Kasumi-1 (cell line): ENCODE data around the gene RPUSD1.

Experiments
- DNase-seq, 2 experiments: peaks; one replicate each; lab custom pipeline; 2025; lab: John Stamatoyannopoulos, UW

The RPUSD1 gene

DNA sequence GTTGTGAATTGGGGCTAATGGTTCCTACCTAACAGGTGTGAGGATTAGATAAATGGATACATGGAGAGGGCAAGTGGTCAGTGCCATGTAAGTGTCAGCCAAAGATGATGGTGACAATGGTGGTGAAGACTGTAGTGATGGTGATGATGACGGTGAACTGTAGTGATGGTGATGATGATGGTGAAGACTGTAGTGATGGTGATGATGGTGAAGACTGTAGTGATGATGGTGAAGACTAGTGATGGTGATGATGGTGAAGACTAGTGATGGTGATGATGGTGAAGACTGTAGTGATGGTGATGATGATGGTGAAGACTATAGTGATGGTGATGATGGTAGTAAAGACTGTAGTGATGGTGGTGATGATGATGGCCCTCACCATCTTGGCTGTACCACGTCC is 30.4 kb upstream of the RPUSD1 start:
- no peak for DNase-seq

DNA sequence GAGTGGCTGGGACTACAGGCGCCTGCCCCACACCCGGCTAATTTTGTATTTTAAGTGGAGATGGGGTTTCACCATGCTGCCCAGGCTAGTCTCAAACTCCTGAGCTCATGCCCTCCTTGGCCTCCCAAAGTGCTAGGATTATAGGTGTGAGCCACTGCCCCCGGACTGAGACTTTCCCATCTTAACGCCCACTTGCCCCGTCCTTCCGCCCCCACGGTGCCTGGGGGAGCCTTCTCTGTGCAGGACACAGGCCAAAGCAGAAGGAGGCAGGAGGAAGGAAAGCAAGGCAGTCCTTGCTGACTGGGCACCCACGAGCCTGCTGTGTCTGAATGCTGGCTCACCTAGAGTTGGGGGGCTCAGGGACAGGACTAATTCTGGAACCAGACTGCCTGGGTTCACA is 30.0 kb upstream of the RPUSD1 start:
- no peak for DNase-seq

DNA sequence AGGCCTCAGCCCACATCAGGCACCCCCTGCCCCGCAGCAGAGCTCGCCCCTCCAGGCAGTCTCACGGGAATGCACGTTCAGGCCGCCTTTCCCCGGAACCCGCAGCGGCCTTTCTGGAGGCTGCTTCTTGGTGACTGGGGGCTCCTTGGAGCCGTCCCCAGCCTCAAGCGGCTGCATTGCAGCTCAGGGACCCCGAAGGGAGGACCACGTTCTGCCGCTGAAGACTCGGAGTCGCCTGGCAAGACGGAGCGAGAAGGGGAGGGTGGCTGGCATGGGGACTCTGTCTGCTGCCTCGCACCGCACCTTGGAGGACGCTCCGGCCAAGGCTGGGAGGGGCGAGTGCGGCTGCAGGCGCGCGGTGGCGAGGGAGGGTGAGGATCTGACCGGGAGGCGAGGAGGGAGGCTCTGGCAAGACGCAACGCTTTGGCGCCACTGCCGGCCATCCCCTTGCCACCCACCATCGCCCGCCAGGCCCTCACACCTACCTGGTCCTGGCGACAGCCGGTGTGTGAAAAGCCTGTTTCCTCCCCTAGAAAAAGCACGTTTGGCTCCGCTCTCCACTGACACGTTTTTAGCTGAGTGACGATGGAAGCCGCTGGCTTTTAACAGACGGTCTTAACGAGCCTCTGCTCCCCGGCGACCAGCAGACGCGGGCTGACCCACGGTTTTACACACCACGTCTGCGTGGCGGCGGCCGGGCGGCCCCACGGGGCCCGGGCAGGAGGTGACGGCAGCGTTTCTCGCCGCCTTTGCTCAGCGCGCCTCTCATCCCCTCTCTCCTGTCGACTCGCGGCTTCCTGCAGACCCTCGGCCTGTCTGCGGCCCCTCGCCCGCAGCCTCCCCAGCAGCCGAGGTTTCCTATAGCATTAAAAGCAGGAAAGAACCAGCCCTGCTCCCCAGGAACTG is 29.1 kb upstream of the RPUSD1 start:
- DNase-seq, result no peak

DNA sequence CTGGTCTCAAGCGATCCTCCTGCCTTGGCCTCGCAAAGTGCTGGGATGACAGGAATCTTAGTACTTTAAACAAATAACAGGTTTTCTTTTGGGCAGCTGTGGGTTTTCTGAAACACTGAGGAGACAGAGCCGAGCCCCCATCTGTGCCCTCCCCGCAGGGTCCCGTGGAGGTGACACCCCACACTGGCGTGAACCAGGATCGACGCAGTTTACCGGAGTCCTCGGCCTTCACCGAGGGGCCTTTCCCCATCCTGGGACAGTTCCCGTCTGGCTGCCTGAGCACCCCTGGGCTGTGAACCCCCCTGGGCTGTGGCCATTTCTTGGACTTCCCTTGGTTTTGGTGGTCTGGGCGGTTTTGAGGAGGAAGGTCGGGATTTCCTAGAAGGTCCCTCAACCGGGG is 27.7 kb upstream of the RPUSD1 start:
- no peak for DNase-seq

DNA sequence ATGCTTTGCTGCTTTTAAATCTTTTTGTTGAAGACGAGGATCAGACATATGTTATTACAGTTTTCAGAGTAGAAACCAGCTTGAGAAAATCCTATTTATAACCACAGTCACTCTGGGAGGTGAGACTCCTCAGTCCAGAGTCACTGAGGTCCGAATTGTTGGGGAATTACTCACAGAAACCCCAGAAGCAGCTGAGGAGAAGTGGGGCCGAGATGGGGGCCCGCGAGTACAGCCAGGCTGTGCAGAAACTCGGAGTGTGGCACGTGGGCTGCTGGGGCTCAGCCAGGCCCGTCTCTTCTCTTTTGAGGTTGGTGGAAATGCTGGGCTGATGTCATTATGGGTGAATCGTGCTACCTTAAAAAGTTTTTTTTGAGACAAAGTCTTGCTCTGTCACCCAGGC is 26.8 kb upstream of the RPUSD1 start:
- DNase-seq, result no peak

DNA sequence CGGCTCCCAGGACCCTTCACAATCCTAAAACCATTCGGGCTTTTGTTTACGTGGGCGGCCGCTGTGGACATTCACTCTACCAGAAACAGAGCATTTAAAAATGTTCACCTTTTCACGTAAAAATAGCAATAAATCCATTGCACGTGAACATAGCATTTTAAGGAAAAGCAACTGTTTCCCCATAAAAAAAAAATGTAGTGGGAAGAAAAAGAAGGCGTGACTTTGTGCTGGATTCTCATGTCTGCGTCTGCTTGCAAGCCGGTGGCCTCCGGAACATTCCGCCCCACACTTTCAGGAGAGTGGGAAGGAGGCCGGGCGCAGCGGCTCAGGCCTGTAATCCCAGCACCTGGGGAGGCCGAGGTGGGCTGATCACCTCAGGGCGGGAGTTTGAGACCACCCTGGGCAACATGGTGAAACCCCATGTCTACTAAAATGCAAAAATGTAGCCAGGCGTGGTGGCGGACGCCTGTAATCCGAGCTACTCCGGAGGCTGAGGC is 25.8 kb upstream of the RPUSD1 start:
- no peak for DNase-seq

DNA sequence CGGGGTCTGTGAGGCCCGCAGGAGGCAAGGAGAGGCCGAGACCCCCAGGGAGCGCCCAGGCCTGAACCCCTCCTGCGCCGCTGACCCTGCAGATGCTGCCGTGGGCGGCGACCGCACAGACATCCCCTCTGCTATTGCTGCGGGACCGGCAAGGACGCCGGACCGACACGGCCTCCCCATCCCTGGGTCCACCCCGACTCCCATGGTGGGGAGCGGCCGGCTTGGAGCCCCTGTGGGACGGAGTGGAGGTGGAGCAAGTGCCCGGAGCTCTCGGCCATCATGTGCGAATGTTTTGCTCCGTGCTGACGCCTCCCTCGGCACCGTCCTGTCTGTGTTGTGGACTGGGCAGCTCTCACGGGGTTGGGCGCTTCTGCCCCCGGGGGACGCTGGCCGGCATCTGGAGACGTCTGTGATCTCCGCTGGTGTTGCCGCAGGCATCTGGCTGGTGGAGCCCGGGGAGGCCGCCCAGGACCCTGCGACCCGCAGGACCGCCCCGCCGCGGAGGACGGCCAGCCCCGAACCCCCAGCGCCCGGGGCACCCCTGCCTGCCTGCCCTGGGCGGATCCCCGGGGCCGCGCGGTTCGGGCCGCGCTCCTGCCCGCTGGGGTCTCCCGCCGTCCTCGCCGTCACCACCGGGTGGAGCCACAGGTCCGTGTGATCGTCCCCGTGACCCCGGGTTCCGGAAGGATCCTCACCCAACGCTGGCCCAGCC is 25.2 kb upstream of the RPUSD1 start:
- no peak for DNase-seq

DNA sequence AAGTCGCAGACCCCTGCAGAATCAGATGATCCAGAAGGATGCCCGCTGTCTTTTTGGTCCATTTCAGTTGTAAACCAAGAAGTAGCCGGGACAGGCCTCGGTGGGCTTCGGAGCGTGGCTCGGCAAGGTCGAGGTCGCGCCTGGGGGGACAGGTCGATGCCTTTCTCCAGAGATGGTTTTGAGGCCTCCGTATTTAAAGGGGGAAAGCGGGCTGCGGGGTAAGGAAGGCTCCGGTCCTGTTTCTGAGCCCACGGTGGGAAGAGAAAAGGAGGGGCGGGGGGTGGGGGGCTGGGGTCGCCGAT is 19.9 kb upstream of the RPUSD1 start:
- no peak for DNase-seq

DNA sequence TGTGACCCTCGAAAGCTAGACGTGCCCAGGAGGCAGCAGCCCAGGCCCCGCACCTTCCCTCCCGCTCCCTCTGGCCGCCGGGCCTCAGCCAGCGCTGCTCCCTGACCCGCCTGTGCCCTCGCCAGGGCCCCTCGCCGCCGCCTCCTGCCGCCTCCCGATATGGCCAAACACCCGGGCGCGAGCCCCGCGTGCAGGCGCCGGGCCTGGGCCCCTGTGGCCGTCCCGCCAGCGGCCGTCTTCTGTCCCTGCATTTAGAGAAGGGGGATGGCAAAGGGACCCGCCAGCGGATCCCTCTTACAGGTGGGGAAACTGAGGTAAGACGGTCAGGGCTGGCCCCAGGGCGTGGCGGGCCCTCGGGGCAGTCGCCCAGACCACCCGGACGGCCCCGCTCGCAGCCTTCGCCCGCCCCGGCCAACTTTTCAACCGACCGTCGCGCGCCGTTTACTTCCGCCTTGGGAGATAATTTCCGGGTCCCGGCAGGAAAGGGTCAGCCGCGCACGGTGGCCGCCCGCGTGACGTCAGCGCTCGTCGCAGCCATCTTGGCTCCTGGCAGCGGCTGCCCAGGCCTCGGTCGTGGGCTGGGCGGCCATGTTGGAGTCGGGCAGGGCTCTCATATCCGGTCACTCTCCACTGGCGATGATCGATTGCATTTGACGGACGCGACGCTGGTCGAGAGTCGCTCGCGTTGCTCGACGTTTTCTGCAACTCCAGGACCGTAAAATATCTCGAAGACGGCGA is 19.3 kb upstream of the RPUSD1 start:
- DNase-seq, result no peak

DNA sequence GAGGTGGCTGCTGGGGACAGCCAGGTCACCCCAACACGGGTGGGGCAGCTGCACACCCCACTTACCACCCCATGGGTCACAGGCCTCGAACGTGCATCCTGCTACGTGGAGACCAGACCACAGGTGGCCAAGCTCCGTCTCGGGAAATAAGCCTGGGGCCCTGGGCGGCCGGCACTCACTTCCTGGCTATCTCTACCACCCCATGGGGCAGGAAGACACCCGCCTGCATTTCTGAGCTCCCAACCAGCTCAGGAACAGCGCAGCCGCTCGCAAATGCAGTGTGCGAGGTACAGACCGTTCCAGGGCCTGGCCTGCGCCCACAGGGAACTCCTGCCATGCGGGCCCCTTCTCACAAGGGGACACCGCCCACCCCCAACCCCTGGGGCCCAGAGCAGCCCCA is 17.3 kb upstream of the RPUSD1 start:
- DNase-seq, result no peak

DNA sequence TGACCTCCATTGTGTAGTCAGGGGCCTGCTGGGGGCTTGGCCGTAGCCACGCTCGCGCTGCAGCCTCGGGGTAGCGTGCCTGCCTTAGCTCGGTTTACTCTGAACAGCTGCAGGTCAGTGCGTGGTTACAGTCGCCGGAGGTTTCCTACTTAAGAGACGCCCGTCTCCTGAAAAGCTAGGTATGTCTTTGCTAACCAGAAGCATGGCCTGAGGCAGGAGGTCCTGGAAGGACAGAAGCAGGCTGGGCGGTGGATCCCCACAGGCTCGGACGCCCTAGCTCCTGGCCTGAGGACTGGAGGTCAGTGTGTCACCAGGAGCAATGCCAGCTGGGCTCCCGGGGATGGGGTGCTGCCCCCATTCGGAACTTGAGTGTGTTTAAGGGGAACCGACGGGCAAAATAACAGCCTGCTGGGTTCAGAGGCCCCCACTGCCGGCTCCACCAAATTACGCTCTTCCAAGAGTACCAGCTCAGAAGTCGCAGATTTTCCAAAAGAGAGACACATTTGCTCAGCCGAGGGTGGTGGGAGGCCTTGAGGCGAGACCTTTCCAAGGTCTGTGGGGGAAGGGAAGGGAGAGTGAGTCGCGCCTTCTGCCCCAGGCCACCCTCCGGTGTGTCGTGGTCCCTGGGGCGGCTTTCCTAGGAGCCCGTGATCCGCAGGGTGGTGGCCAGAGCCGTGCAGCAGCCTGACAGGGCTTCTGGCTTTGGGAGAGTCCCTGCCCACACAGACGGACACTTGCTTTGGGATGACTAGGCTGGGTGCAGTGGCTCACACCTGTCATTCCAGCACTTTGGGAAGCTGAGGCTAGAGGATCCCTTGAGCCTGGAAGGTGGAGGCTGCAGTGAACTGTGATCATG is 16.2 kb upstream of the RPUSD1 start:
- no peak for DNase-seq

DNA sequence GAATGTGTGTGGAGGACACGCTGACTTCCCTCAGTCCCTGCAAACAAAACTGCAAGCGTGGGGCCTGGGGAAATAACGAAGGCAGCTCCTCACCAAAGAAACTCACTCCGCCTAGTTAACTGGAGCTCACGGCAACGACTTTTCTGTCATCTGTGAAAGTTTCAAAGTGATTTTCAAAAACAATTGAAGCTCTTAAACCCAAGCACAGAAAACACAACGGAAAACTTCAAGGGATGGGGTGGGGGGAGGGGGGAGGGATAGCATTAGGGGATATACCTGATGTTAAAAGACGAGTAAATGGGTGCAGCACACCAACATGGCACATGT is 15.5 kb upstream of the RPUSD1 start:
- DNase-seq, result no peak

DNA sequence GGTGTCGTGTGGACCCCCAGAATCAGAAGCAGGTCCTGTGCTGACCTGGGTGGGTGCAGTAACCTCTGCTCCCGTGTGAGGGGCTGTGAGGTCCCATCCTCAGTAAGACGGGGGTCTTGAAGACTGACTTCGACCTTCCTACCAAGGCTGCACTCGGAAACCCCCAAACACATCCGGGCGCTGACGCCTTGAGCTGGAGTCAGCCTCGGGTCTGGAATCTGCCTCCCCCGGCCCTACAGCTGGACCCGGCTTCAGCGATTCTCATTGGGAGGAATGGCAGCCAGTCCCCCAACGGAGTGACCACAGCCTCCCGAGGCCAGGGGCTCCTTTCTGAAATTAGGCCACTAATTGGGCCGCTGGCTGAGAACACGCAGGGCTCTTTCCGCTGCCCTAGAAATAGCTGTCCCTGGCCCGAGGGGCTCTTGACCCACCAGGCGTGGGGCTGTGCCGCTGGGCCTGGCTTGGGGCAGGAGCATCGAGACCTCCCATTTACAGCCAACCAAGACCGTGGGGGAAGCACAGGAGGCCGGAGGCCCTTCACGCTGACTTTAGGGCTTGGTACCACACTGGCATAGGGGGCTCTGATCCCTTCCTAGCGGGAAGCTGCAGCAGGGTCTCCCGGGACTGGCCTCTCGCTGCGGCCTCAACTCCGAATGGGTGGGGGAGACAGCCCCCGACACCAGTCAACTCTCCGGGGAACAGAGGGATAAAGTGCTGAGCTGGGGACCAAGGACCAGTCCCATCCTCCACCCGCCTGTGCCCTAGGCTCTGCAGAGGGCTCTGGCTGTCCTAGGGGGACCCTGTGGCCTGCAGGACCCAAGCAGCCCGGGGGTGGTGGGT is 15.0 kb upstream of the RPUSD1 start:
- no peak for DNase-seq

DNA sequence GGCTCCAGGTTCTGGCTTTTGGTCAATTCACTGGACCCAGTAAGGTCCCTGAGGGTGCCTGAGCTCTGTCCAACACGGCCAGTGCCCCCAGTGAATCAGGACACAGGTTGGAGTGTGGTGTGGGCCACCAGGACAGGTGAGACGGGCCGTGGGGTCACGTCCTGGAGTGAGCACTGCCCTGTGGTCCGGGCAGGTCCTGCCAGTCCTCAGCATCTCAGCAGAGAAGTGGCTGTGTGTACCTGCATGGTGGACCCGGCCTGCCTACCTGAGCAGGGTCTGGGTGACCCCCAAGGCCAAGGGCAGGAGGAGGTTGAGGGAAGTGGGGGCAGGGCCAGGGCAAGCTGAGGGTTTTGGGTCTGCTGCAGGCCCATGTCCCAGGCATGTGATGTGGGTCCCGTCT is 14.3 kb upstream of the RPUSD1 start:
- DNase-seq, result no peak

DNA sequence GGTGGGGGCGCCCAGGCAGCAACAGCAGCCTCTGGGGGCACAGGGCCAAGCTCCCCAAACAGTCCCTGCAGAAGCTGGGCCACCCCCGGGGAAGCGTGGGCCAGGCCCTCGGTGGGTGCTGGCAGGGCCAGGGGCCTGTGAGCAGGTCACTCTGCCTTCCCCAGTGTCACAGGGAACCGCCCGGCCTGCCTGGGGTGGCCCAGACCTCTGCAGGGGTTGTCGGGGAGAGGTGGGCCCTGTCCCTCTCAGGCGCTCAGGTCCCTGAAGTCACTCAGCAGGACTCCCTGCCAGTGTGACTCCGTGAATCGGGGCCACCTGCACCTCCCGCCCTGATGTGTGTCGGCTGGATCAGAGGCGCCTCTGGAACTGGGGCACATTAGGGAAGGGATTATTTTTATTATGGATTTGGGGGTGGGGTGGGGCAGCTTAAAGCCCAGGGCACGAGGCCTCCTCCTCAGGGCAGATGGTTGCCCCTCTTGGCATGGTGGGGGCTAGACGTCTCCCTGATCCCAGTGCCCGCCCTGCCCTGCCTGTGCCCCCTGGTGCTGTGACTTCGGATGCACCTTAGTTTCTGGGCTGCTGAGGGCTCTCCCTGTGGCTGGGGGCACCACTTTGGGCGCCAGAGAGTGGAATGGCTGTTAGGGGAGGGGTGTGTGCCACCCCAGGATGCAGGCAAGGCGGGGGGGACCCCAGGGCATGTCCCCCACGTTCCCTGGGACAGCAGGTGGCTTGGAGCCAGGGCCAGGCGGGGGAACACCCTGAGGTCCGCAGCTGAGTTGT is 13.6 kb upstream of the RPUSD1 start:
- DNase-seq, result no peak

DNA sequence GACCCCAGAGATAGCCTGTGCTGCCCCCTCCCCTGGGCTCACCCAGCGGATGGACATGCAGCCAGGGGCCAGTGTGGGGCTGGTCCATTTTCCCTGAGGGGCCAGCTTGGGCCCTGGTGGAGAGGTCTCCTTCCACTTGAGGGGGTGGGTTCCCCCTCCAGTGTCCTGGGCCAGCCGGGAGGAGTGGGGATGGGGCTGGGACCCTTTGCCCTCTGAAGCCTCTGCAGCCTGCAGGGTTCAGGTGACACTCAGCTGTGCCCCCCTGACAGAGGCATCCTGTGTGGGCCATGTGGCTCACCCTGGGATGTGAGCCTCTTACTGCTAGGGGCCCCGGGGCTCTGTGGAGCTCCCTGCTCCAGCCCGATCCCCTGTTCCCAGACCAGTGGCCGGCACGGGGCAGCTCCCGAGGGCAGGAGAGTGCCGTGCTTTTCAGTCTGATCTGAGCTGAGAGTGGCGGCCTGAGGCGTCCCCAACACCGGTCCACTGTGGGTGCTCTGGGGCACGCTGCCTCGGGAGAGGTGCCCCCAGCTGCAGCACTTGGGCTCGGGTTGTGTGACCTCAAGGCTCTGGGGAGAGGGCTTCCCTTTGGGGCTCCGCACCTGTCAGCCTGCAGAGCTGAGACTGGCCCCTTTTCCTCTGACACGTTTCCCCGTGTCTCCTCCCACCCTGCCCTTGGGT is 12.8 kb upstream of the RPUSD1 start:
- no peak for DNase-seq

DNA sequence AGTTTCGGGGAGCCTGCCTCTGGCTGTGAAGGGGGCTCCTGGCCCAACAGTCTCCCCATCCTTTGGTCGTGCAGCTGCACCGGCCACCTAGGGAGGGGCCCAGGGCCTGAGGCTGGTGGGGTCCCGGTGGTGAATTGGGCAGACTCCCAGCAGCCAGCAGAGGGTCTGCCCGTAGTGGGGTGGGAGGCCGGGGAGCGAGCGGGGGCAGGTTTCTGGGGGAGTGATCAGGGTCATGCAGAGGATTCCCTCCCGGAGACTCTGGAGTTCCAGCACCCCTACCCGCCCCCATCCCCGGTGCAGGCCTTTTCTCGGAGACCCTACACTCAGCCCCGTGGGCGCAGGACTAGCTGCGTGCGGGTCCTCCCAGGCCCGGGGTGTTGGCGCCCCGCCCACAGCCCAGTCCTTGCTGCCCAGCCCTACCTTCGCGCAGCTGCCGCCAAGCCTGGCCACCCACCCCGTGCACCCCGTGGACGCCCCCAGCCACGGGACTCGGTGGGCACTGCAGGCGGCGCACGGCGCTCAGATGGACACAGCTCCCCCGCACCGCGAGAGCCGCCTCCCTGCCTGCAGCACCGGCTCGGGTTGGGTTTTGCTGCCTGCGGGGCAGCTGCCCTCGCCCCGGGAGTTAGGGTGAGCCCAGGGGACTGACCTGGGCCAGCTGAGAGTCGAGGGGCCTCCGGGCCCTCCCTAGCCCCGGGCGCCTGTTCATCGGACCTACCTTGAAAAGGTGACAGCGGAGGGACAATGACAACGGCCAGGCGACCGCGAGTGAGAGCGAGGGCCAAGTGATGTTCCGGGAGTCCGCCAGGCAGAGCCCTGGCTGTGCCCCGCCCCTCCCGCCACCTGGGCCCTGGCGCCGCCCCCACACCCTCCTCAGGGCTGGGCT is 12.0 kb upstream of the RPUSD1 start, which contains the start of gene GNG13:
Gene GNG13 (minus strand): TSS at position 787 of the 886 bp plus-strand sequence. CDS start 1,657 bp downstream, outside the sequence.
- no peak for DNase-seq

DNA sequence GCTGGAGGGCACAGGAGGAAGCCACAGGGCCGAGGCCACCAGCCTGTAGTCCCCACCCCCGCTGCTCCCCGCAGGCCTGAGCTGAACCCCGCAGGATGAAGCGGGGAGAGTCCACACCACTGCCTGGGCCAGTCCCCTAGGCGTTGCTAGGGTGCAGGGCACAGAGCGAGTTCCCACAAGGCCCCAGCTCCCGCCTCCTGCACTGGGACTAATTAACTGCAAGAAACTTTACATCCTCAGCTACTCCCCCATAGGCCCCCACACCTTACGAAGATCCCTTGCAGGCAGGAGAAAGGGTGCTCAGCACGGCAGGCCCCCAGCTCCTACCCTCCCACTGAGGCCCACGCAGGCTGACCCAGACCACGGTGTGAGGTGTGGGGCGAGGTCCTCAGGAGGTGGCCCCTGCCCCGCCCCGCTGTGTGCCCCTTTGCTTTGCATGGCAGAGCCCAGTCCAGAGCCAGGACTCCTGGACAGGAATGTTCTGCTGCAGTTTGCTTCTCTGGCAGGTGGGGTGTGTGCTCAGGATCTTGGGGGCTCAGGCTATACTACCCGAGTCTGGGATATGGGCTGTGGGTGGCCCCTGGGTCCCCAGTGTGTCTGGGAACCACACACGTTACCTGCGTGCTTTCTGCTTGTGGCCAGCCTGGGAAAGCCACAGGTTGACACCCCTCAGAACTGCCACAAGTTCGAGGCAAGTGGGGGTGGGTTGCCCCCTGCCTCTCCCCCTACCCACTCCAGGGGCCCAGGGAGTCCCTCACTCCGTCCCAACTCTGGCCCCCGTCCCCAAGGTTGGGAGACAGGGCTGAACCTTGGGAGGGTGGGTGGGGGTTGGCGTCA is 11.1 kb upstream of the RPUSD1 start:
- no peak for DNase-seq
